Stimulated activated CD8-positive, alpha-beta memory T cell treated with anti-CD3 and anti-CD28 coated beads, Interleukin-4, amount 100 ng/mL, for 48 hours (primary cell): ENCODE measurements around the gene PAPPA2.

Experiments used
- DNase-seq: peaks from one replicate; pipeline ENCODE4 v3.0.0-alpha.2; 2020

Gene PAPPA2

GRCh38 chr1:176504848-176505553 lies 42.0 kb downstream of the PAPPA2 start:
- no peak for DNase-seq

GRCh38 chr1:176512966-176513365 lies 50.0 kb downstream of the PAPPA2 start:
- DNase-seq: no peak

- no peak for DNase-seq
Measured at GRCh38 chr1:176515310-176515709, 52.3 kb downstream of the PAPPA2 start.

GRCh38 chr1:176517484-176517883 lies 54.5 kb downstream of the PAPPA2 start:
- no peak for DNase-seq

GRCh38 chr1:176521211-176521610 lies 58.2 kb downstream of the PAPPA2 start:
- no peak for DNase-seq

- DNase-seq: no peak
Measured at GRCh38 chr1:176522310-176522845, 59.4 kb downstream of the PAPPA2 start.

- DNase-seq: no peak
Measured at GRCh38 chr1:176529395-176530090, 66.6 kb downstream of the PAPPA2 start.

- DNase-seq: no peak
Measured at GRCh38 chr1:176531036-176531435, 68.1 kb downstream of the PAPPA2 start.

GRCh38 chr1:176531921-176532897 lies 69.2 kb downstream of the PAPPA2 start:
- DNase-seq: no peak

GRCh38 chr1:176533020-176533419 lies 70.0 kb downstream of the PAPPA2 start:
- no peak for DNase-seq

- DNase-seq: no peak
Measured at GRCh38 chr1:176536588-176536987, 73.6 kb downstream of the PAPPA2 start.

GRCh38 chr1:176539018-176539417 lies 76.0 kb downstream of the PAPPA2 start:
- DNase-seq: no peak

- no peak for DNase-seq
Measured at GRCh38 chr1:176540428-176540827, 77.5 kb downstream of the PAPPA2 start.

- DNase-seq: no peak
Measured at GRCh38 chr1:176541663-176542062, 78.7 kb downstream of the PAPPA2 start.

GRCh38 chr1:176542352-176542751 lies 79.4 kb downstream of the PAPPA2 start:
- DNase-seq: no peak

- DNase-seq: no peak
Measured at GRCh38 chr1:176543360-176544129, 80.6 kb downstream of the PAPPA2 start.

GRCh38 chr1:176545034-176545639 lies 82.2 kb downstream of the PAPPA2 start:
- no peak for DNase-seq

GRCh38 chr1:176546825-176547224 lies 83.8 kb downstream of the PAPPA2 start:
- no peak for DNase-seq

- no peak for DNase-seq
Measured at GRCh38 chr1:176551146-176551545, 88.2 kb downstream of the PAPPA2 start.

GRCh38 chr1:176552217-176552991 lies 89.4 kb downstream of the PAPPA2 start:
- no peak for DNase-seq

GRCh38 chr1:176552999-176553398 lies 90.0 kb downstream of the PAPPA2 start:
- DNase-seq: no peak
